Activated CD8-positive, alpha-beta memory T cell treated with anti-CD3 and anti-CD28 coated beads for 4 hours (primary cell): ENCODE measurements around the gene CXCL1.
"Not testable (repeated sequence)": the region's sequence is repeated elsewhere in the genome, so short reads cannot be mapped to it uniquely, and the experiment has no call there.

Source experiments
- DNase-seq, 2 donors: peaks; one replicate each; pipeline ENCODE4 v3.0.0-alpha.2; 2020; ENCODE audit warnings: low read depth in 2 of 2

Gene CXCL1

GRCh38 chr4:73874386-73874785, 5.2 kb downstream of the CXCL1 start:
- DNase-seq: no peak

GRCh38 chr4:73875401-73875800, 6.2 kb downstream of the CXCL1 start:
- no peak for DNase-seq

- DNase-seq: no peak
These were observed 14.1 kb downstream of the CXCL1 start for GRCh38 chr4:73883306-73883705.

GRCh38 chr4:73885574-73886267, 16.5 kb downstream of the CXCL1 start:
- DNase-seq: no peak

- DNase-seq: no peak
These were observed 22.1 kb downstream of the CXCL1 start for GRCh38 chr4:73891326-73891725.

GRCh38 chr4:73891739-73892405, 22.7 kb downstream of the CXCL1 start:
- DNase-seq: no peak

GRCh38 chr4:73892966-73893365, 23.8 kb downstream of the CXCL1 start:
- DNase-seq: no peak

- no peak for DNase-seq
These were observed 24.8 kb downstream of the CXCL1 start for GRCh38 chr4:73894001-73894400.

- no peak for DNase-seq
These were observed 26.3 kb downstream of the CXCL1 start for GRCh38 chr4:73895201-73896175.

GRCh38 chr4:73896416-73896815, 27.2 kb downstream of the CXCL1 start:
- DNase-seq: no peak

GRCh38 chr4:73897380-73898136, 28.4 kb downstream of the CXCL1 start:
- no peak for DNase-seq

- not testable (repeated sequence) for DNase-seq
These were observed 30.1 kb downstream of the CXCL1 start for GRCh38 chr4:73899338-73899737.

GRCh38 chr4:73901031-73901430, 31.8 kb downstream of the CXCL1 start:
- no peak for DNase-seq

GRCh38 chr4:73902038-73902637, 32.9 kb downstream of the CXCL1 start:
- DNase-seq: no peak

- DNase-seq: no peak
These were observed 33.8 kb downstream of the CXCL1 start for GRCh38 chr4:73902817-73903547.

GRCh38 chr4:73904491-73904890, 35.3 kb downstream of the CXCL1 start:
- DNase-seq: no peak

GRCh38 chr4:73908965-73909364, 39.8 kb downstream of the CXCL1 start:
- DNase-seq: no peak

GRCh38 chr4:73911746-73912145, 42.6 kb downstream of the CXCL1 start:
- DNase-seq: no peak

GRCh38 chr4:73912191-73912590, 43.0 kb downstream of the CXCL1 start:
- DNase-seq: no peak

GRCh38 chr4:73914071-73914470, 44.9 kb downstream of the CXCL1 start:
- no peak for DNase-seq
